Activated CD4-positive, alpha-beta T cell treated with anti-CD3 and anti-CD28 coated beads, Interleukin-2, amount 10 ng/mL, durations not matched to agents 24 days and 14 days (primary cell): ENCODE measurements around the gene HIPK2. TPM values are rescaled to one million over a fixed set of nuclear protein-coding genes. Genes with fewer than 3 reads are reported as not detected.

Experiments used
- DNase-seq: peaks from one replicate; pipeline ENCODE4 v3.0.0; 2022
- H3K27ac Mint-ChIP-seq: one replicate; pipeline ENCODE4 v1.8.0; 2022; ENCODE audit warnings: mild to moderate bottlenecking, mixed read lengths
- H3K27me3 Mint-ChIP-seq: one replicate; pipeline ENCODE4 v1.8.0; 2022; ENCODE audit warnings: mixed read lengths
- H3K36me3 Mint-ChIP-seq: one replicate; pipeline ENCODE4 v1.8.0; 2022; ENCODE audit warnings: low read depth, mild to moderate bottlenecking, mixed read lengths
- H3K4me1 Mint-ChIP-seq: one replicate; pipeline ENCODE4 v1.8.0; 2021; ENCODE audit warnings: mixed read lengths
- H3K4me3 Mint-ChIP-seq: one replicate; pipeline ENCODE4 v1.8.0; 2022; ENCODE audit warnings: mild to moderate bottlenecking, moderate library complexity, mixed read lengths
- H3K9me3 Mint-ChIP-seq: one replicate; pipeline ENCODE4 v1.8.0; 2021; ENCODE audit warnings: mixed read lengths
- intact Hi-C: fragments of 100-400 bp; cut with micrococcal nuclease; formaldehyde crosslinking; loops from one replicate; pipeline ENCODE4 v1.15.1; 2023
- total RNA-seq: library from RNA; stranded (reverse); gene quantifications from 2 replicates; pipeline ENCODE4 v1.2.3, GENCODE V29; 2022

HIPK2 gene
- total RNA-seq, result 23.9 and 26.1 TPM in 2 replicates

DNA sequence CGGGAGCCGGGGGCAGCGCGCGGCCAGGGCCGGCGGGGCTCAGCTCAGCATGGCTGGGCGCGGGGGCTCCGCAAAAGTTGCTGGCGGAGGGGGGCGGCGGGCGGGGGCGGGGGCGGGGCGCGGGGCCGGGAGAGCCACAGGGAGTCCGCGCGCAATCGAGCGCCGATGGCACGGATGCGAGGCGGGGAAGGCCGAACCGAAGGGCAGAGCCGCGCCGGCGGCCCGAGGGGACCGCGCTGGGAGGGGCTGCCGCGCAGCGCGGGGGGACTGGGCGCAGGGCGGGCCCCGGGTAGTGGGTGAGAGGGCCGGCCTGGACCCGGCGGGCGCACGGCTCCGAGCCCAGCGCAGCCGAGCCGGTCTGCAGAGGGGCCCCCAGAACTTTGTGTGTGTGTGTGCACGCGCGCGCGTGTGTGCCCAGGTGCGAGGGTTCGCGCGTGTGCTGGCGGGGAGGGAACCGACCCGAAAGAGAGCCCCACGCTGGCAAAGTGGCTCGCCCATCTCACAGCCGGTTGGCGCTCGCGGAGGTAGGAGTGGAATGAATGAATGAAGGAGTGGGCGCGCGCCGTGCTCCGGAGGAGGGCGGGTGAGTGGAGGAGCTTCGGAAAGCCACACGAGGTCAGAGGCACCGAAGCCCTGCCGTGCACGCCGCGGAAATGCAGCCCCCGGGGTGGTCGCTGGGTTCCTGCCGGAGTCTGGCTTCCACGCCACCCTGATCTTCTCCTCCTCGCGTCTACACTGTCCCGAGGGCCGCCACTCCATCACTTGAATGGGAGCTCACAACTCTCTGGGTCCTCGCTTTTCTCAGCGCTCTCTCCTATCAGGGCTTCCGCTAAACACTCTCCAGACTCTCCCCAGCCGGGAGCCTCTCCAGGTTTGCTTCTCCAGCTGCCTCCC, at the start of gene HIPK2:
Gene HIPK2 (minus strand): TSS at position 51 of the 894 bp plus-strand sequence. CDS start 375 bp downstream, outside the sequence.
- H3K9me3 Mint-ChIP-seq, result no peaks in the 10 kb centered on the region
- peak; percentile 92 for DNase-seq
- H3K27ac Mint-ChIP-seq, result peak within 1 kb of the TSS; percentile 99
- peak within 1 kb of the TSS; percentile 99 for H3K4me3 Mint-ChIP-seq
- H3K4me1 Mint-ChIP-seq, result peaks cover 50% of the 10 kb centered on the region
- intact Hi-C loops, result loop anchor here (2.0 to 10.0 kb wide), 5 partner anchors 49 to 1237 kb away; partner anchors contain the start of genes FMC1, MRPS33 and TBXAS1
- H3K36me3 Mint-ChIP-seq, result peaks cover 6% of the 10 kb centered on the region
- H3K27me3 Mint-ChIP-seq, result peaks cover 20% of the 10 kb centered on the region

DNA sequence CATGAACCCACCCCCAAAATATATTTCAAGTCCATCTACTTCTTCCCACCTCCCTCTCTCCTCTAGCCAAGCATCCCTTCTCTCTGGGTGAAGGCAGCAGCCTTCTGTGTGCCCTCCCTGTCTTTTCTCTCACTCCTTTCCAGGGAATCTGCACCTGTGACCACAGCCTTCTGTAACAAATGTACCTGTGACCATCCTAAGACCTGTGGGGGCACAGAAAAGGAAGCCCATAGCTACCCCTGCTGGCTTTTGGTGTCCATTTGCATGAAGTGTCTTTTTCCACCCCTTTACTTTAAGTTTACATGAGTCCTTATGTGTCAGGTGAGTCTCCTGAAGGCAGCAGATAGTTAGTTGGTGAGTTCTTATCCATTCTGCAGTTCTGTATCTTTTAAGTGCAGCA, 49.2 kb upstream of the HIPK2 start:
- Mint-ChIP-seq H3K9me3 (peaks cover 8% of the 10 kb centered on the region), H3K36me3 (no peaks in the 10 kb centered on the region), H3K27me3 (peaks cover 10% of the 10 kb centered on the region), H3K4me3 (no peak overlapping the region), H3K27ac (no peak overlapping the region), H3K4me1 (peaks cover 22% of the 10 kb centered on the region)
- intact Hi-C loops, result loop anchor here (5.0 kb wide), 1 partner anchor 50 kb away; the partner anchor contains the start of gene HIPK2
- no peak for DNase-seq

DNA sequence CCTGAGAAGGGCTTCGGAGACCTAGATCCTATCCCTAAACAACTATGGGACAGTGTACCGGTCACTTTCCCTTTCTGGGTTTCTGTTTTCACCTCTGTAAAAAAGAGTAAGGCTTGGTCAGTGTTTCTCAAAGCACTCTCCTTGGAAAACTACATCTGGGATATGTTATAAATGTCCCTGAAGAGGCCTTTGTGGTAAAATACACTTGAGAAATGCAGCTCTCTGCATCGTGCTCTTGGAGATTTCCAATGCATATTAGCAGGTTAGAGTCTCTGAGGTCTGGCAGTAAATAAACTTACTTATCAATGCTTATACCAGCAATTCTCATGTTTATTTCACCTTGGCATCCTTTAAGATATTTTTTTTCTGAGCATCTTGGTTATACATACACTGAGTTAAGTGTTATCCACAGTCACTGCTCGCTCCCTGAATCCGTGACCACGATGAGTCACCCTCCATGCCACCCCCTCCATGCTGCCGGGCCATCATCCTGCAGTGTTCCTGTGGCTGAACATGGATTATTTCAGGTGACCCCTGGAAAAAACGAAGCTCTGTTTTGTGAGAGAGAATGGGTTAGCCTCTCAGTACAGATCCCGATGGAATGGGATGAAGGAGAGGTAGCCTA, 48.0 kb upstream of the HIPK2 start:
- Mint-ChIP-seq H3K36me3 (no peaks in the 10 kb centered on the region), H3K9me3 (peaks cover under 1% of the 10 kb centered on the region), H3K27me3 (peaks cover 10% of the 10 kb centered on the region), H3K27ac (no peak overlapping the region), H3K4me1 (peaks cover 17% of the 10 kb centered on the region), H3K4me3 (no peak overlapping the region)
- intact Hi-C loops, result loop anchor here (5.0 kb wide), 1 partner anchor 48 kb away; the partner anchor contains the start of gene HIPK2
- DNase-seq, result no peak

- no peak overlapping the region for H3K27ac Mint-ChIP-seq
- H3K4me3 Mint-ChIP-seq, result no peak overlapping the region
- intact Hi-C loops, result no loop called here
- no peaks in the 10 kb centered on the region for H3K9me3 Mint-ChIP-seq
- peaks cover 3% of the 10 kb centered on the region for H3K4me1 Mint-ChIP-seq
- peaks cover 10% of the 10 kb centered on the region for H3K27me3 Mint-ChIP-seq
- no peaks in the 10 kb centered on the region for H3K36me3 Mint-ChIP-seq
- no peak for DNase-seq
Observed at GRCh38 chr7:139823959-139824521, 46.2 kb upstream of the HIPK2 start.

DNA sequence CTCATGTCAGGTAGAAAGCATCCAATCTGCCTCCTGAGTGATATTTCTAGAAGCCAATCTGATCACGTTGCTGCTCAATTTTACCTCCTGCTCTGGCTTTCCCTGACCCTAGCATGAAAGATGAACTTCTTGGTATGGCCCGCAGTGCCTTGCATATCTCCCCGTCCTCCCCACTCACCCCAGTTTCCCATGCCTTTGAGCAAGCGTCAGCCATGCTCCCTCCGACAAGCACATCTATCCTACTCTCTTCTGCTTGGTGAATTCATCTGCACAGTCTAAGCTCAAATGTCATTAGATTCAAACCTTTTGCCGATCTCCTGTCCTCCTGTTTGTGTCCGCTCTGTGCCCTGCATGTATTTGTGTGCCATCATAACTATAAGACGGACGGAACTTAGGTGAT, 45.1 kb upstream of the HIPK2 start:
- Mint-ChIP-seq H3K27ac (no peak overlapping the region), H3K27me3 (peaks cover 10% of the 10 kb centered on the region), H3K4me3 (no peak overlapping the region), H3K4me1 (no peaks in the 10 kb centered on the region), H3K36me3 (no peaks in the 10 kb centered on the region), H3K9me3 (no peaks in the 10 kb centered on the region)
- intact Hi-C loops, result no loop called here
- DNase-seq, result no peak

DNA sequence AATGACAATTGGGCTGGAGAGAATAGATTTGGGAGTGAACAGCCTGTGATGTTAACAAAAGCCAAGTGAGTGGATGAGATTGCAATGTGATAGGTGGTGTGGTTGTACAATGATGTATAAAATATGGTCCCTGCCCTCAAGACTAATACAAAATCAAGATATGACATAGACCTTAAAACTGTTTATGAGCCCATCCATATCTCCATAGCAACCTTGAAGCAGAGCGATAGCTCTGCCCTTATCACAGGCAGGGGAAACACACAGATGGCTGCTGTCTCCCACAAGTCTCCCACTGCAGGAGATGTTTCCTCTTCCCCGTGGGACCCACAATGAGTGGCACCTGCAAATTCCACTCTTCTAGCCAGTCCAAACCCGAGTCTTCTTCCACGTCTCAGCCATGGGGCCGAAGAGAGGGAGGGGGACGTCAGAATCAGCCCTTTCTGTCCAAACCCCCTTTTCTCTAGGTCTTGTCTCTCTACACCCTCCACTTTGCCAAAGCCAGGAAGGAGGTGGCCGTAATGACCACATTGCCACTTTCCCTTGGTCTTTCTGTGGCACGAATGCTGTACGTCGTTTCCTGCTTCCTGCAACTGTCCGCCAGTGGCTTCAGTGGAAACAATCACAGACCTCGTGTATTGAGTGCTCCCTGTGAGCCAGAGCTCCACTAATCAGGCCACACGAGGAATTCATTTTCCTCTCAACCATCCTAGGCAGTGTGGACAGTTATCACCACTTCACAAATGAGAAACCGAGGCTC, 43.7 kb upstream of the HIPK2 start:
- H3K4me3 Mint-ChIP-seq, result no peak overlapping the region
- H3K27me3 Mint-ChIP-seq, result peaks cover 6% of the 10 kb centered on the region
- H3K27ac Mint-ChIP-seq, result no peak overlapping the region
- H3K9me3 Mint-ChIP-seq, result no peaks in the 10 kb centered on the region
- no peaks in the 10 kb centered on the region for H3K36me3 Mint-ChIP-seq
- H3K4me1 Mint-ChIP-seq, result no peaks in the 10 kb centered on the region
- no peak for DNase-seq
- intact Hi-C loops, result no loop called here

DNA sequence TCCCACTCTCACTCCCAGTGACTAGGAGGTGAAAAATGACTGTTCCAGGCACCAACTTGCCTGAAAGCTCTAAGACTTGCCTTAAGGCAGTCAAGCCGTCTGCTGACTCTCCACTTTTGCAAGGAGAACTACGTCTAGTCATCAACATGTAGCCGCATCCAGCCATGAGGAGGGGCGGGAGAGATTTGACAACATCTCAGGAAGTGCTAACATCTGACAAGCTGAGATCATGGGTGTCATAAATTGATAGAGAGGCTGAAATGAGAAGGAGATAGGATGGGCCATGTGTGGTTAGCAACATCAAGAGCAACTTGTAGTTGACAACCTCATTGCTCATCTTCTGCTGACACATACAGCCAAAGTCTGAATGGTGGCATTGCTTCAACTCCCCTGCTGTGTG, 42.3 kb upstream of the HIPK2 start:
- H3K27ac Mint-ChIP-seq, result no peak overlapping the region
- intact Hi-C loops, result no loop called here
- no peaks in the 10 kb centered on the region for H3K36me3 Mint-ChIP-seq
- H3K4me3 Mint-ChIP-seq, result no peak overlapping the region
- H3K4me1 Mint-ChIP-seq, result no peaks in the 10 kb centered on the region
- no peak for DNase-seq
- peaks cover under 1% of the 10 kb centered on the region for H3K27me3 Mint-ChIP-seq
- H3K9me3 Mint-ChIP-seq, result no peaks in the 10 kb centered on the region

GRCh38 chr7:139817249-139817648, 39.5 kb upstream of the HIPK2 start:
- intact Hi-C loops, result no loop called here
- Mint-ChIP-seq H3K27me3 (no peaks in the 10 kb centered on the region), H3K27ac (no peak overlapping the region), H3K9me3 (peaks cover 3% of the 10 kb centered on the region), H3K4me3 (no peak overlapping the region), H3K36me3 (no peaks in the 10 kb centered on the region), H3K4me1 (peaks cover 5% of the 10 kb centered on the region)
- DNase-seq, result no peak

GRCh38 chr7:139813689-139814088, 35.9 kb upstream of the HIPK2 start:
- intact Hi-C loops, result no loop called here
- no peak for DNase-seq
- Mint-ChIP-seq H3K27ac (no peak overlapping the region), H3K9me3 (peaks cover 3% of the 10 kb centered on the region), H3K36me3 (no peaks in the 10 kb centered on the region), H3K4me3 (no peak overlapping the region), H3K27me3 (peaks cover under 1% of the 10 kb centered on the region), H3K4me1 (peaks cover 8% of the 10 kb centered on the region)

- Mint-ChIP-seq H3K27ac (no peak overlapping the region), H3K36me3 (no peaks in the 10 kb centered on the region), H3K4me3 (no peak overlapping the region), H3K9me3 (peaks cover 3% of the 10 kb centered on the region), H3K27me3 (peaks cover 3% of the 10 kb centered on the region), H3K4me1 (peaks cover 8% of the 10 kb centered on the region)
- intact Hi-C loops, result no loop called here
- no peak for DNase-seq
Observed at GRCh38 chr7:139813151-139813550, 35.4 kb upstream of the HIPK2 start.

GRCh38 chr7:139811066-139811465, 33.3 kb upstream of the HIPK2 start:
- Mint-ChIP-seq H3K27me3 (peaks cover 3% of the 10 kb centered on the region), H3K4me1 (peaks cover 8% of the 10 kb centered on the region), H3K36me3 (no peaks in the 10 kb centered on the region), H3K27ac (no peak overlapping the region), H3K9me3 (peaks cover 8% of the 10 kb centered on the region), H3K4me3 (no peak overlapping the region)
- intact Hi-C loops, result no loop called here
- DNase-seq, result no peak

DNA sequence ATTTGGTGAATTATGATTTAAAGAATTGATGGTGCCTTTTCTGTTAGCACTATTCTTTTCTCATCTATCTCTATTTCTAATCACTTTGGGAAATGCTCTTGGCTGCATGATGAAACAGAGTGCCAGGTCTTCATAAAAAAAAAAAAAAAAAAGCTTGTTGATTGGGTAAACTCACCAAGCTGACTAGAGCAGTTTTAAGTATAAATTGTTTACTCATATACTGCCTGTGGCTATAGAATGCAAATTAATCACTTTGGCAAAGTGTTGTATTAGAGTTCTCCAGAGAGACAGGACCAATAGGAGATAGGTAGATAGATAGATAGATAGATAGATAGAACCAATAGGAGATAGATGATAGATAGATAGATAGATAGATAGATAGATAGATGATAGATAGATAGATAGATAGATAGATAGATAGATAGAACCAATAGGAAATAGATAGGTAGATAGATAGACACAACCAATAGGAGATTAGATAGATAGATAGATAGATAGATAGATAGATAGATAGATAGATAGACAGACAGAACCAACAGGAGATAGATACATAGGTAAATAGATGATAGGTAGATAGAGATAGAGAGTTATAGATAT, 31.1 kb upstream of the HIPK2 start:
- Mint-ChIP-seq H3K4me3 (no peak overlapping the region), H3K27ac (no peak overlapping the region), H3K27me3 (peaks cover 3% of the 10 kb centered on the region), H3K36me3 (no peaks in the 10 kb centered on the region), H3K4me1 (peaks cover 8% of the 10 kb centered on the region), H3K9me3 (peaks cover 9% of the 10 kb centered on the region)
- DNase-seq, result no peak
- intact Hi-C loops, result no loop called here

DNA sequence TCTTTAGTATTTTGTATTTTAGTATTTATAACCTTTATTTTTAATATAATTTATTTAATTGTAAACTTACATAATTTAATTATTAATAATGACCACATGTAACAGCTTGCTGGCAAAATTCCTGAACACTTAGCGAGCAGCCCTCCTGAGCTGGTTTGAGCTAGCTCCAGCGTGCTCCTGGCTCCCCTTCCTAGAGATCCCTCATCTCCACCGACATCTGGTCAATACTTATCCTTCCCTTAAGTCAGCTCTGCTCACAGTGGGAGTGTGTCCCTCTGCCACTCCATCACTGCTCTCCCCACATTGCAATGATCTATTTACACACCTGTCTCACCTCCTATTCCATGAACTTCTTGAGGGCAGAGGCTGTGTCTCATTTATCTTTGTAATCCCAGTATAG, 30.6 kb upstream of the HIPK2 start:
- Mint-ChIP-seq H3K36me3 (no peaks in the 10 kb centered on the region), H3K27me3 (peaks cover 3% of the 10 kb centered on the region), H3K4me1 (peaks cover 3% of the 10 kb centered on the region), H3K4me3 (no peak overlapping the region), H3K27ac (no peak overlapping the region), H3K9me3 (peaks cover 9% of the 10 kb centered on the region)
- intact Hi-C loops, result no loop called here
- DNase-seq, result no peak
